WTC11 (cell line): ENCODE data around the gene THOP1.

Experiments used
- ATF1 ChIP-seq: sonication (generic); formaldehyde crosslinking; IDR thresholded peaks from 2 replicates; pipeline ENCODE4 v1.8.1; 2023; ENCODE audit warnings: mild to moderate bottlenecking, moderate library complexity, missing genetic modification reagents
- ATF2 ChIP-seq: sonication (generic); formaldehyde crosslinking; IDR thresholded peaks from 2 replicates; pipeline ENCODE4 v1.8.1; 2022; ENCODE audit warnings: low read depth, missing genetic modification reagents, borderline replicate concordance
- CTCF ChIP-seq: fragments of 200-600 bp; IDR thresholded peaks from 2 replicates; pipeline ENCODE4 v1.8.0; 2022; ENCODE audit warnings: antibody characterized with exemption
- E2F1 ChIP-seq: sonication (generic); formaldehyde crosslinking; IDR thresholded peaks from 2 replicates; pipeline ENCODE4 v1.8.0; 2022; ENCODE audit warnings: mild to moderate bottlenecking, missing genetic modification reagents
- TCF7 ChIP-seq: sonication (generic); formaldehyde crosslinking; IDR thresholded peaks from 2 replicates; pipeline ENCODE4 v1.8.0; 2022; ENCODE audit warnings: mild to moderate bottlenecking, low read depth, missing genetic modification reagents, moderate library complexity
- ZBTB43 ChIP-seq: sonication (generic); formaldehyde crosslinking; IDR thresholded peaks from 2 replicates; pipeline ENCODE4 v1.8.1; 2023; ENCODE audit warnings: mild to moderate bottlenecking, missing genetic modification reagents

GRCh38 chr19:2767688-2768087 is 17.6 kb upstream of the THOP1 start:
- TF ChIP-seq CTCF, result no peak
- TF ChIP-seq ATF1 (CRISPR knock-in tag), result no peak
- no peak for TF ChIP-seq E2F1 (CRISPR knock-in tag)
- no peak for TF ChIP-seq TCF7 (CRISPR knock-in tag)
- TF ChIP-seq ZBTB43 (CRISPR knock-in tag), result no peak
- TF ChIP-seq ATF2, result no peak
